G401 (cell line): Measurements from ENCODE around the gene PRKCD. TPM values are rescaled to one million over a fixed set of nuclear protein-coding genes. Genes with fewer than 3 reads are reported as not detected.

Experiments
- DNase-seq: peaks from one replicate; pipeline ENCODE4 v3.0.0-alpha.2; 2015; ENCODE audit warnings: low spot score
- in situ Hi-C: cut with HindIII; loops from 2 replicates; pipeline ENCODE4 v1.10.0; 2016; ENCODE audit warnings: low sequenced_read_pairs, mixed read lengths
- total RNA-seq: library from RNA; depleted of rRNA; stranded (reverse); fragments of >200 nt; shearing (Covaris generic); gene quantifications from 2 replicates; pipeline ENCODE4 v1.2.3, GENCODE V29; 2014

Gene PRKCD
- total RNA-seq, 1 experiment from 2014 or later, result 18.9 TPM

GRCh38 chr3:53225181-53225580, 64.2 kb downstream of the PRKCD start:
- no peak for DNase-seq
- in situ Hi-C loops, result no loop called here

DNA sequence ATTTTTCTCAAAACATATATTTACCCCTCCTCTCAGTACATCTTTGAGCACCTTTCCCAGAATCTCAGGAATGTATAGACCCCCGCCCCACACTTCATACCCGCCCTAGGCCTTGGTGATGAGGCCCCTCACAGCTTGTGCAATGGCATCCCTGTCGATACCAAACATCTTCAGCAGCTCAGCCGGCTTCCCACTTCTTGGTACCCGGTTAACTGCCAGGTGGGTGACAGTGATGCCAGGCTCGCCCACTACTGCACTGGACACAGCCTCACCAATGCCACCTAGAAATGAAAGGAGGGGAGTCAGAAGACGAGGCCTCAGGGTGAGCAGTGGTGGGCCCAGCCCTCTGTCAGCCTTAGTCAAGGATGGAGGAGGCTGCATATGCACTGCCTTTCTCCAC, 64.6 kb downstream of the PRKCD start:
- no peak for DNase-seq
- in situ Hi-C loops, result no loop called here

DNA sequence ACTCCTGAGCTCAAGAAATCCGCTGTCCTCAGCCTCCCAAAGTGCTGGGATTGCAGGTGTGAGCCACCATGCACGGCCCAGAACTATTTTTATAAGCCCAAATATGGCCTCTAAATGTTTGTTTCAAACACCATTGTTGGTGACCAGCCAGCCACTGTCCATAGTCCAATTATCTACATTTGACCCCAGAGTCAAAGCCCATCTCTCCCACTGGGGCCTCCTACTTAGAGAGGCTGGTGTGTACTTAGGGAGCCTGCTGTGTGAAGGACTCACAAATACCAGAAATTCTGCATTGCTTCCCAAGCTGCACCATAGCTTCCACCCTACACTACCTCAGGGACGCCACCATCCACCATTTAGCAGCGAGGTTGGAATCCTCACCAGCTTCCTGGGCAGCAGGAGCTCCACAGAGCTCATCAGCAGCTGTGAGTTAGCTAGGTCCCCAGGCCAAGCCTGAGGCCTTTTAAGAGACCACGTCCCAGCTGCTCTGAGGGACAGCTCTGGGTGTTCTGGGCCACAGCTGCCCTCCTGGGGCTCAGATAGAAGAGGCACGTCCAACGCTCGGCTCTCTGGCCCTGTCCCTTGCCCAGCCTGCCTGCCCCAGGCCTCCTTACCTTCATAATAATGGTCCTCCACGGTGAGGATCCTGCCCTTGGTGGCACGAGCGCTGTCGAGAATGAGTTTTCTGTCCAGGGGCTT, 65.3 kb downstream of the PRKCD start:
- in situ Hi-C loops, result no loop called here
- no peak for DNase-seq

GRCh38 chr3:53226841-53227407, 65.9 kb downstream of the PRKCD start:
- no peak for DNase-seq
- in situ Hi-C loops, result no loop called here

- in situ Hi-C loops, result no loop called here
- no peak for DNase-seq
These were observed 67.2 kb downstream of the PRKCD start for GRCh38 chr3:53227993-53228885.

DNA sequence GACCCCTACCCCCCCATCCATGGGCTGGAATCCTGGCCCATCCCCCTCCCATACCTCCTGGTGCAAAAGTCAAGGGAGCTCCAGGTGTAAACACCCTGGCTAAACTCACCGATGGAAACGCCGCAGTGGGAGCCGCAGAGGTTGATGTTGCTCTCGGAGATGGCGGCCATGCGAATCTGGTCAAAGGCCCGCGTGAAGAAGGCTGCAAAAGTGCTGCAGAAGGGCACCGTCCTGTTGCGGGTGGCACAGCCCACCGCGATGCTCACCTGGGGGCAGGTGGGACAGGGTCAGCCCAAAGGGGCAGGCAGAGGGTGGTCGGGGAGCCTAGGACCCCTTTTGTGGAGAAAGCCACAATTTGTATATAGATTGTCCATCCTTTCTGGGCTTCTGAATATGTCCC, 68.2 kb downstream of the PRKCD start:
- DNase-seq, result no peak
- in situ Hi-C loops, result no loop called here

DNA sequence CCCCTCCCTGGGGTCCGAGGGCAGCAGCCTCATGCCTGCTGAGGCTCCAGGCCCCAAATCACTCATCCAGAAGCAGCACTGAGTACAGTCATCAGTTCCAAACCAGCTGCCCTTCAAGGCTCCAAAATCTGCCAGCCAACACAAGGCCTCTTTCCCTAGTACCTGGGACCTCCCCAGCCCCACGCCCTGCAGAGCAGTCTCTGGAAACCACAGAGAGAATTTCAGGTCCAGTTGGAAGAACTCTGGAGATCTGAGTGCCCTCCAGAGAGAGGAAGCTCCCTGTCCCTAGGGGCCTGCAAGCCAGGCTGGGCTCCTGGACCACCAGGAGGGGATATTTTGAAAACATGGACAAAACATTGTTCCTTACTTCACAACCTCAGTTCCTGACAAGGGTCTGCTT, 68.6 kb downstream of the PRKCD start:
- in situ Hi-C loops, result no loop called here

GRCh38 chr3:53230041-53230621, 69.1 kb downstream of the PRKCD start:
- no peak for DNase-seq
- in situ Hi-C loops, result no loop called here

More for the DNA sequence above, 68.6 kb downstream of the PRKCD start:
- no peak for DNase-seq

DNA sequence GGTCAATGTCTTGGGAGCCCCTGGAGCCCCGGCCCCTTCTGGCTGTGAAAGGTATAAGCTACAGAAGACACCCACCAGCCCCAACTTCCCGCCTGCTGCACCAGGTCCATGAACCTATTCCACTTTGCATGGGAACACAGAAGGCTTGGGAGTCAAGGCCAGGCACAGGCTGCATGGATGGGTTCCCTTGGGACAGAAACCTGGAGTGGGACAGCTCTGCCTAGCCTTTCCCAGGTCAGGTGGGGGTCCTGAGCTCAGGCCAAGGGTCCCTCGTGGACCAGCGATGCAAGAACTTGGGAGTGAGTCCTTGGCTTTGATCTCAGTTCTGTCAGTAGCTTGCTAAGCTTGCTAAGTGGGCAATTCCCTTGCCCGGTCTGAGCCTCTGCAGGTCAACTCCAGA, 69.8 kb downstream of the PRKCD start:
- DNase-seq, result no peak
- in situ Hi-C loops, result no loop called here

- in situ Hi-C loops, result no loop called here
- no peak for DNase-seq
These were observed 70.8 kb downstream of the PRKCD start for GRCh38 chr3:53231532-53232511.

DNA sequence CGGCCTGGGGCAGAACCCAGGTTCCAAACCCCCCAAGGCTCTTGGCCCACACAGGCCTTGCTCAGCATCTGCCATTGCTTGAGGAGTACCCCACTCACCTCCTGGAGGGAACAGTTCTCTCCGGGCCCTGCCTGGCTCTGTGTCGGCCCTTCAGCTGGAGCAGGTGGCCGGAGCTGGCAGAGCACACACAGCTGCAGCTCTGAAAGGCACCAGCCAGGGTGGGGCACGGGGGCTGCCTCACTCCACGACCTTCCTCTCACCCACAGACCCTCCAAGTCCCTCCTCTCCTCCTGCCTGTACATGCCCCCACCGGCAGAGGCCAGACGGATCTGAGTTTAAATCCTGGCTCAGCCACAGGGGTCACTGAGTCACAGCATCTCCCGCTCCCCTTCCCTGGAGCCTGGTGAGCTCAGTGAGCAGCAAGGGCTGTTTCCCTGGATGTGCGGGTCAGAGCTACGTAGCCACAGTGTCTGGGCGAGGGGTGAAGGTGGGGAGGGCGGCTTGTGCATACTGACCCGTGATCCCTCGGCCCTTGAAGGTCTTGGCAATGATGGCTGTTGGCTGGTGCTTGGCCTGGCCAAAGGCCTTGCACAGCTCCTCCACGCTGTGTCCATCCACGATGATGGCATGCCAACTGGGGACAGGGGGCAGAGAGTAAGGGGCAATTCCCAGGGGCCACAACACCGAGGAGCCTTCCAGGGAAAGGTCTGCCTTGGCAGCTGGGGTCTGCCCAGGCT, 71.8 kb downstream of the PRKCD start:
- DNase-seq, result no peak
- in situ Hi-C loops, result no loop called here

- in situ Hi-C loops, result no loop called here
- DNase-seq, result no peak
These were observed 73.3 kb downstream of the PRKCD start for GRCh38 chr3:53234130-53234840.

DNA sequence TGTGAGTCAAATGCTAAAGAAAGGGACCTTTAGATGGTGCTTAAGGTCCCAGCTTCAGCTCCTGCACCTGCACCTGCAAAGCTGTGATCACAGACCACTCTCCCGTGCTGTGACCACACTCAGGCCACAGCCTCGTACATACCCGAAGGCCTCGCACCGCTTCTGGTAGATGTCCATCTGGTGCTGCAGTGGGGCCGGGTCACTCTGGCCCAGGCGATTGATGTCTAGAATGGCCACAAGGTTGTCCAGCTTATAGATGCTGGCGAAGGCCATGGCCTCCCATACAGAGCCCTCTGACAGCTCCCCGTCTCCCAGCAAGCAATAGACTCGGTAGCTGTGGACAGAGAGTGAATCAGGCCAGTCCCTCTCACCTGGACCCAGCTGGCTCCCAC, 73.8 kb downstream of the PRKCD start:
- no peak for DNase-seq
- in situ Hi-C loops, result no loop called here

- DNase-seq, result no peak
- in situ Hi-C loops, result no loop called here
These were observed 74.5 kb downstream of the PRKCD start for GRCh38 chr3:53235545-53235944.

- in situ Hi-C loops, result no loop called here
- peak; percentile 53 for DNase-seq
These were observed 75.3 kb downstream of the PRKCD start for GRCh38 chr3:53236112-53236841.

DNA sequence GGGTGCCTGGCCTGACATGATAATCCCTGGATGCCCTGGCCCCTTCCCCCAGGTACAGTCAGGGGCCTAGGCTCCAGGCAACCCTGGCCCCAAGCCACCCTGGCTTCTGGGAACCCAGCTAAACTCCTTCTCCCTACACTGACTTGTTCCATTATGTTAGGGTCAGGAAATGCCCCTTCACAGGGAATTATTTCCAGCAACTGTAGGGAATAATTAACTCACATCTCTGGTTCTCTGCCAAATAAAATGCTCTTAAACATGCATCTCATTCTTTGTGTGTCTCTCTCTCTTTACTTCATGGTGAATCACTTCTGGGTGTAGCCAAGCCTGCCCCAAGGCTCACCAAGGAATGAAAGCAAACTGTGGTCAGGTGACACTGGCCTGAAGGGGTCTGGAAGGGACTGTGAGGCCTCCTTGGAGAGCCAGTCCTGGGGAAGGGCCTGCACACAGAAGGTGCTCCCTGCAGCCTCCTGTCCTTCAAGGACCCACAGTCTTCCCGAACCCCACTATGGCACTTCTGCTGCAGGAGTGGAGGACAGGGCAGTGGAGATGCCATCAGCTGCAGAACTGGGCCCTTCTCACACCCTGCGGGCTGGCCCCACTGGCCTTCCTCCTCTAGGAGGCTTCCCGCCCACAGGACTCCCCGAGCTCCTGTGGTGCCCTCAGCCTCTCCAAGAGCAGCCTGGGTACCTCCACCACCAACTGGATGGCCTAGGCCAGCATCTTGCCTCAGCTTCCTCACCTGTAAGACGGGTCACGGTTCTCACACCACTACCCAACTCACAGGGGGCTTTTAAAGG, 77.2 kb downstream of the PRKCD start:
- no peak for DNase-seq
- in situ Hi-C loops, result no loop called here
